HG02943 (cell line): ENCODE measurements around the gene ISY1.
A peak's percentile ranks its signal among the peaks of the same experiment; 100 is the strongest.
"Not testable (repeated sequence)": the region's sequence is repeated elsewhere in the genome, so short reads cannot be mapped to it uniquely, and the experiment has no call there.

Experiments
- ATAC-seq: cut with Tn5 transposase; IDR thresholded peaks from one replicate; pipeline ENCODE4 v1.9.1; 2021; ENCODE audit warnings: mild to moderate bottlenecking, low read depth, moderate library complexity; ENCODE audit not compliant: unreplicated experiment

ISY1 gene

DNA sequence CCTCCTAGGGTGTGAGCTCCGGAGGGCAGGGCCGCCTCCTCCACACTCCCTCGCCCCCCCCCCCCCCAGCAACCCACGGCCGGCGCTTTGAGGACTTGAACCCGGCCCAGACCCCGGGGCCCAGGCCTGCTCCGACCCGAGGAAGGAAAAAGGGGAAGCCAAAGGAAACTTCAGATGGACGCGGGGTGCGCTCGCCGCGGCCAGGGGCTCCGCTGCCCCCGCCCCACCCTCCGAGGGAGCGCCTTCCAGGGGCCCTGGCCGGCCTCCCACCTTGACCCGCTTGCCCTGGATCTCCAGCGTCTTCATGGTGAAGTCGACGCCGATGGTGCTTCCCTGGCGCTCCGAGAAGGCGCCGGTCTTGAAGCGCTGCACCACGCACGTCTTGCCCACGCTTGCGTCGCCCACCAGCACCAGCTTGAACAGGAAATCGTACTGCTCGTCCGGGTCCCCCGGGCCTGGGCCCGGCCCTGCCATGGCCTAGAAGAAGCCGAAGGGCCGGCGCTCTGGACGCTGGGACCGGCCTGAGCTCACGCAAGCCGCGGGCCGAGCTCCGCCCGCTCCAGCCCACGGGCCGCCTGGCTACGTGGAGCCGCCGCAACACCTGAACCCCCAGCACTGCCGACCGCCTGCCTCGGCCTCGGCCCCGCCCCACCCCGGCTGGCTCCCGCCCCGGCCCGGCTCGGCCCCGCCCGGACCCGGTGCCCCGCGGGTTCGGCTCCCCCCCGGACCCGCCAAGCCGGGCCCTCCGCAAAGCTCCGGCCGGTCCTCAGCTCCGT, 39.7 kb downstream of the ISY1 start:
- ATAC-seq = no peak

DNA sequence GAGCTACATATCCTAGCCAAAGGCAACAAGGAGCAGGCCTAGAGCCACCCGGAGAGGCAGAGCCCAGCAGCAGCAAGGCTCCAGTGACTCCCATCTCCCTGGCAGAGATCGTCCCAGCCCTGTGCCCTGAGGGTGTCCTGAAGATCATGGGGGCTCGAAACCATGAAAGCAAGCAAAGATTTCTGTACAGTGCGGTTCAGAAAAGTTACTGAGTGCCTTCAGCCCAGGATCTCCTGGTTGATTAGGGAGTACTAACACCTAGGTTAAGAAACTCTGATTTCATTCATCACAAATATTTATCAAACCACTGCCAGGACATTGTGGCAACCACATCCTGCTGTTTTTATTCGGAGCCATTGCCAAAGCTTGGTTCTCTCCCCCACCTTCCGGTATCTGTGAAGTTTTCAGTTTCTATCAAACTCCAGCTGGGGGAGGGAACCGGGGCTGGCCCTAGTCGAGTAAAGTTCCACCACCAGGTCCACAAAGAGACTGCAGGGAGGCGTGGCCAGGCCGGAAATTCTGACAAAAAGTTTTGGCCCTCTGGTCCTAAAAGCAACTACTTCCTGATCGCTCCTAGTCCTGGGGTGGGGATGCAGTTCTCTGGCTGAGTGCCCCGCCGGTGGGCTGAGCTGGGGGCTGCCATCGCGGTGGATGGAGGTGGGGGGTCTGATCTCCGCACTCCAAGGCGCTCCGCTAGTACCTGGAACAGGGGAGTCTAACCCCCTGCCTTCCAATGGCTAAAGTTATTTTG, 40.4 kb downstream of the ISY1 start:
- ATAC-seq = peak; percentile 64

DNA sequence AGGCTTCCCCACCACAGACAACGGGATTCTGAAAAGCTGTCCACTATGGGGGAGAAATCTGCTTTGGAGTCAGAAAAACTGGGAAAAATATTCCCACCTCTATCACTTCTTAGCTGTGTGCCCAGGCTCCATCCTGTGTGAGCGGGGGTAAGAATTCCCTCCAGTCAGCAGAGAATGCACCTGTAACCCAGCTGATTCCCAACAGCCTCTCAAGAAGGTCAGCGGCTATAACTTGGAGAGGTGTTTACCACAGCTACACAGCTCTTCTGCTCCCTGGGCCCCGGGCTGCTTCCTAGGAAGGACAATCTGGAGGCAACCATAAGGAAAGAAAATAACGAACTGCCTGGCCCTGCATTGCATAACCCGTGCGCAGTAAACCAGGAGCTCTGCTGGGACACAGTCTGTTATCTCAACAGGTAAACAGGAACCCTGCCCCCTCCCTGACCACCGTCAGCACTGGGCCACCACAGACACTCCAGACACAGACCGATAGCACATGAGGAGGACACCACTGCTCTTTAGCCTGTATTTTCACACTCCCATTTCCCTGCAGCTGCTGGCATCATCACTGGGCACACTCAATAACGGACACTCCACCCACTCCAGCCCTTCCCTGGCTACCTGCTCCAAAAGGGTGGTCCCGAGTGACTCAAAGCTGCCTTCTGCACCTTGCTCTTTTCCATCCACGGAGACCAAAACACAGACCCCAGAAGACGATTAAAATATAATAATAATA, 41.3 kb downstream of the ISY1 start:
- no peak for ATAC-seq

DNA sequence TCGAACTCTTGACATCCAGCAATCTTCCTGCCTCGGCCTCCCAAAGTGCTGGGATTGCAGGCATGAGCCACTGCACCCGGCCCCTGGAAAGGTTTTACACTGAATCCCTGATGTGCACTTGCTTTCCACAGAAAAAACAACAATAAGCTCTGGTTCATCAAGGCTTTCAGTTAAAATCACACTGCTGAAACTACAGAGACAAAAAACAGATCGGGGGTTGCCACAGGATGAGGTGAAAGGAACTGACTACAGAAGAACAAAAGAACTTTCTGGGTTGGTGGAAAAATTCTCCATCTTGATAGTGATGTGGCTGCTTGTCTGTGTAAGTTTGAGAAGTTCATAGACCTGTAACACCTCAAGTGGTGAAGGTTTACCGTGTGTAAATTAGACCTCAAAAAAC, 42.1 kb downstream of the ISY1 start:
- no peak for ATAC-seq

DNA sequence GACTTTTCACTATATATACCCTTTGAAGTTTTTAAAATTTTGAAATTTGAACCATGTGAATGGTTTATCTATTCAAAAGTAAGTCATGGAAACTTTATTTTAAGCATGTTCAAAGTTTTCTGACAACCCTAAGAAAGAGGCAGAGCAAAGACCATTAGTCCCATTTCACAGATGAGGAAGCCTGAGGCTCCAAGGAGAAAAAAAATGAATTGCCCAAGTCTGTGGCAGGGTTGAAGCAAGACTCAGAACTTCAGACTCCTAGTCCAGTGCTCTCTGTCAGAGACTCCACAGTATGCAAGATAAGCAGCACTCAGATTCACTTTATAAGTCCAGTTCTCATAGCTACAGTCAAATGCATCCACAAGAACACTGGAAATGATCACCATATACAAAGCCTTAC, 43.7 kb downstream of the ISY1 start:
- ATAC-seq = no peak

DNA sequence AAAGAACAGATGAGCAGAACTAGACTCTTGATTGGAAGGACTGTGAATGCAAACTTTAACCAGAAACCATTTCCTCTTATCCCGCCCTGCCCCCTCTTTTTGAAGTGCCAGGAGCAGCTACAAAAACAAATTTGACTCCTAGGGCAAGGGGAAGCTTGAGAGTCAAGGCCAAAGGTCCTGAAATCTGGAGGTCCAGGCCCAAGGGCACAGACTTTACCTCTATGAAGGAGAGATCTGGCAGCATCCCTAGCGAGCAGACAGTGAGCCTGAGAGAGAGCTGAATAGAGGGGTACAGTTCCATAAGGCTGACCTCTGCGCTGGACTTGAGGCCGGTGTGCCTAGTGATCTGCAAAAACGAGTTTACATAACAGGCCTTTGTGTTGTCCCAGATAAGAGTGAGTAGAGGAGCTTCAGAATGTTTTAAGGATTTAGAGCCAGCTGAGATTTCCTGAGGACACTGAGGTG, 44.3 kb downstream of the ISY1 start:
- no peak for ATAC-seq

DNA sequence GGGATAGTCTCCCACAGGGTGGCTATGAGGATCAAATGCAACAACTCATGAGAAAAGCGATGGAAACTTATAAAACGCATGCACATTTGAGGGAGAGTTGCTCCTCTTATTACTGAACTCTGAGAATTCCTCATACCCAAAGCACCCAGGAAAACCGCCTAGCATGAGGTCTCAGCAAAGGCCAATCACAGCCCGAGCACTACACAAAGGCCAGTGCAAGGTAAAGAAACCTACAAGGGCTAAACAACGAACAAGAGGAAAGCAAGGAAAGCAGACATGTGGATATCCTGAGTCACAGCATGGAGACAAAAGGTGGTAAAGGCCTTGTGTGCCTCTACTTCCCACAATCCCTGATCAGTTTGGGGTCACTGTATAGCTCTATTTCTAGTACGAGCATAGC, 46.4 kb downstream of the ISY1 start:
- no peak for ATAC-seq

DNA sequence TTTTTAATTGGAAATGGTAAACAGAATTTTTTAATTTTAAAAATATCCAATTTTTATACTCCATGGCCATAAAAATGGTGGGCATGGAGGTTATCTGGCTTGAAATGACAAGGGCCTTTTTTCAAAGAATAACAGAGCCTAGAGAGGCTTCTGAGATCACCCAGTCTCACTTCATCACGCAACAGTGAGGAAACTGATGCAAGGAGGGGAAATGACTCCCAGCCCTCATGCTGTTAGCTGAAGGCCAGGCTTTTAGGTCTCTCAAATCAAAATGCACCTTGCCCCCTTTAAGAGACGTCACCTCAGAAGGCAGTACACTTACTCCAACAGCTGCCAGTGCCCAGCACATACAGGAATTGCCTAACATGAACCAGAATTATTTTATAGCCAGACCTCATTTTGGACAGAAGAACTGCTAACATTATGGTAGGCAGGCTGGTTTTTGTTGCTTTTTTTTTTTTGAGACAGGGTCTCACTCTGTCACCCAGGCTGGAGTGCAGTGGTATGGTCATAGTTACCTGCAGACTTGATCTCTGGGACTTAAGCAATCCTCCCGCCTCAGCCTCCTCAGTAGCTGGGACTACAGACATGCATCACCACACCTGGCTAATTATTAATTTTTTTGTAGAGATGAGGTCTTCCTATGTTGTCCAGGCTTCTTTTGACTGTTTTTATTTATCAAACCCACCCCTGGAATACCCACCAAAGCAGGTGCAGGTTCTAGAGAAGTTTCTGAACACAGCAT, 48.4 kb downstream of the ISY1 start:
- ATAC-seq = no peak

DNA sequence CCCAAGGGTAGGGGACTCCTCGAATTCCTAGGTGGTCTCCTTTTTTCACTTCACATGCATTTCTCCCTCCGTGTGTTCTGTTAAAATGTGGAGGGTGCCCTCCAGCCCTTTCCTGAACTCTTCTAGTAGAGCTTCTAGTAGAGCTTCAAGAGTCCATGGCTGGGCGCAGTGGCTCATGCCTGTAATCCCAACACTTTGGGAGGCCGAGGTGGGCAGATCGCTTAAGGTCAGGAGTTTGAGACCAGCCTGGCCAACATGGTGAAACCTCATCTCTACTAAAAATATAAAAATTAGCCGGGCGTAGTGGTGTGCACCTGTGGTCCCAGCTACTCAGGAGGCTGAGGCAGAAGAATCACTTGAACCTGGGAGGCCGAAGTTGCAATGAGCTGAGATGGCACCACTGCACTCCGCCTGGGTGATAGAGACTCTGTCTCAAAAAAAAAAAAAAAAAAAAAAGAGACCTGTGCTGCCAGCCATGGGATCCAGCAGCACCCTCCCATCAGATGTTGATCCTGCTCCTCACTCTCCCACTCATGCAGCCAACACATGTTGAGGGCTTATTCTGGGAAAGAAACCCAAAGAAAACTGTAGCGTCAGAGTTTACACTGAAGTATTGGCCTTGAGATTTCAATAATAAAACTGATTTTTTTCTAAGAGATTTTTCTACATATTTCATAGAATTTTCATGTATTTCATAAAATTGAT, 49.6 kb downstream of the ISY1 start:
- ATAC-seq = not testable (repeated sequence)

DNA sequence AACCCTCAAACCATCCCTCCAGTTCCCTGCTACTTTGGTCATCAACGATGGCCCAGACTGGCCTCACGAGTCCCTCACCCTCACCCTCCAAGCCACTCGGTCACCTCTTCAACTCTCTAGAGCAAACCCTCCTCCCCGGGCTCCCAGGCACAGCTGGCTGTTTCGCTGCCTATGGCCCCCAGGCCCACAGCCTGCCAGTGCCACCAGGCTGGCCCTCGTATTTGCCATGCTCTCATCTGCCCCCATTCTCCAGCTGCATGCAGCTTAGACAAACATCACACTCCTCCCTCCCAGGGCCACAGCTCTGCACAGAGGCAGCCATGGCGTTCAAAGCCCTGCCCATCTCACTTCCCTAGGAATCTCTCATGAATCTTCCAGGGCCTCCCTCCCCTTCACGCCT, 53.1 kb downstream of the ISY1 start:
- ATAC-seq = no peak

DNA sequence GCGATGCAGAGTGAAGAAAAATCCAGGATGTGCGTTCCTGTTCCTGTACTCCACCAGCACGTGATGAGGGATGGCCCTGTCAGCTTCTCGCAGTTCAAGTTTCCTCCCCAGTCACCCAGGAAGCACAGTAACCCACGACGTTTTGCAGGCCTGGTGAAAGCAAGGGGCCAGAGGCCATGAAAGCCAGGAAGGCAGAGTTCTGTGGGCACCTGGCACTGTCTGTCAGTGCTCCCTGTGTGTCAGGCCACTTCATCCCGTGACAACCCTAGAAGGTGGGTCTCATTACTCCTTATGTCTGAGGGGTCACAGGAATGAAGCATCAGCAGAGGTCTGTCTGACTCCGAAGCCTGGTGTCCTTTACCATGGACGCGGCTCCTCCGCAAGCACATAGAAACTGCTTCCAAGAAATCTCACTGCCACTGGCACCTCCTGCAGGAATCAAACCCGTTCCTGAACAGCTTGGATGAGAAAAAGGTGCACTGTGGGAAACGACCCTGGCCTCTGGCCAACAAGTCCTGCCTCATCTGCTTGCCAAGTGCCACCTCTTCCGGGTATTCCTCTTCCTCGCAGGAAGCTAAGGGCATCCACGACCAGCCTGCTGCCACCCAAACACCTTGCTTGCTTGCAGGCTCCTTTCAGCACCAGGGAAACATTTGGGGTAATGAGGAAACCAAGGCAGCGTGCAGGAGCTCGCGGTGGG, 53.8 kb downstream of the ISY1 start:
- ATAC-seq = no peak

DNA sequence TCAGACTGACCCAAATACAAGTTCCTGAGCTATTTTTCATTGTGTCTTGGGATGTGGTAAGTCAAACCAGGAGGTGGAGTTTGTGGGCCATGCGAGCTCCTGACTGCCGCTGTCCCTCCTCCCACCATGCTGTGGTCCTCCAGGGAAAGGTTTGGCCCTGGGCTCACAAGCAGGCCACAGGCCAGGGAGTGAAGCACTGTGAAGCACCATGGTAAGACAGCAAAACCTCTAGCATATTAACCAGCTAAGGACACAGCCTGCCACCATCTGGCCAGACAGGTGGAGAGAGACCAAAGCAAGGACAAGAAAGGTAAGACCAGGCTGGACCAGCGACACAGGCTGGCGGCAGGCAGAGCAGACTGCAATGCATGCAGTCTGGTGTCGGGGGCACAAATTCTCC, 54.5 kb downstream of the ISY1 start:
- no peak for ATAC-seq

DNA sequence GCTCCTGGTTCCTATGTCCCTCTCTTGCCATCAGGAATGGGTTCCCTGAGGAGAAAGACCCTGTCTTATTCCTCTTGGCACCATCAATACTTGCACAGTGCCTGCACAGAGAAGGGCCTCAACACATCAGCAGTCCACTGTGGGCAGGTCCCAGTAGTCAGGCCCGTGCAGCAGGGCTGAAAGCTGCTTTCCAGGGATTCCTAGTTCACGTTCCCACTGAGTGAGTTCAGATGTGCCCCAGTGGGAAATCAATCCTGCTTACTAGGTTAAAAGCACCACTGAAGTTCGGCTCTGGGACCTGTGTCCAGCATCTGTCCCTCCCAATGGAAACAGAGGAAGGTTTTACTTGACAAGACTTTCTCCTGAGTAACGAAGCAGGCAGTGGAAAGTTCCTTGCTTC, 55.0 kb downstream of the ISY1 start:
- no peak for ATAC-seq

DNA sequence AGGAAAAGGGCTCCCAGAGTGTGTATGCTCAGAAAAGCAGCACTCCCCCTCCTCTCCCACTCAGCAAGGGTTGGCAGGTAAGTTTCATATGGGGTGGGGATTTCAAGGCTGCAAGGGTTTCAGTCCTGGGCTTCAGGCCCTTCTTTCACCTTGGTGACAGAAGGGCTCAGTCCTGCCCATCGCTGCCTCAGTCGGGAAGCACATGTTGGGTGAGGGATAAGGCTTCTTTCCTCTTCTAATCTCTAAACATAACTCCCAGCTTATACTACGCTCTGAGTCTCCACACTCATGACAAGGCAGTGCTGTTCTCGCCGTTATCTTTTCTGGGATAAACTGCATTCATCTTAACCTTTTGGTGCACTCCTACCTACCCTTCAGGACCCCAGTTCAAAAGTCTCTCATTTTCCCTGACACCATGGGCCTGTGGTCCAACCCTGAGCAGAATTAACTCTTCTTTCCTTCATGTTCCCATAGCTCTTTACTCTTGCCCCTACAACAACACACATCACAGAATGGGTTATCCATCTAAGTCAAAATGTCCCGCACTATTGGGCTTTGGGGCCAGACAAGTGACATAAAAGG, 56.3 kb downstream of the ISY1 start:
- no peak for ATAC-seq

DNA sequence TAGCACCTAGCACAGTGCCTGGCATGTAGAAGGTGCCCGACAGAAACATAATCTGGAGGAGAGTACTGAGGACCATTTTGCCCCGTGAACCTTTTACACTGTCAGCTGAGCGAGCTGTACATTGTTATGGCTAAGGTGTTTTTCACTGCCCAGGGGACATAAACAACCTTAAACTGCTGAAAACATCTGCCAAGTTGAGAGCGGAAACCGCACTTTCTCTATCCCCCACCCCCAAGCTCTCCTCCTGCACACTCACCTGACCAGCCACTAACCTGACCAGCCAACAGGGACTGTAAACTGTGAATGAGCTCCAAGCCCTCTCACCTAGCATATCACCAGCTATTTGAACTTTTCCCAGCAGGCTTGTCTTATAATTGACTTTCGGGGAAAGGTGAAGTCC, 56.8 kb downstream of the ISY1 start:
- no peak for ATAC-seq

DNA sequence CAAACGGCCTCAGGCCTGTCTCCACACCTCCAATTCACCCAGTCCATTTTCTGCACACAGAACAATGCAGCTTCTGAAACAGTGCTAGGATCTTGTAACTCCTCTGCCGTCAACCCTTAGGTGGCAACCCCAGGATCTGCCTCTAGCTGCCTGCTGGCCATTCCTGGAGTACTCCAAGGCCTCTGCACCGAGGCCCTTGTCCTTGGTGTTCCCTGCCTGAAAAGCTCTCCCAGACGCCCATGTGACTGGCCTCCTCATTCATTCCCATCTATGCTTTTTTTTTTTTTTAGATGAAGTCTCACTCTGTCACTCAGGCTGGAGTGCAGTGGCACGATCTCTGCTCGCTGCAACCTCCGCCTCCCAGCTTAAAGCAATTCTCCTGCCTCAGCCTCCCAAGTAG, 57.6 kb downstream of the ISY1 start:
- ATAC-seq = no peak

DNA sequence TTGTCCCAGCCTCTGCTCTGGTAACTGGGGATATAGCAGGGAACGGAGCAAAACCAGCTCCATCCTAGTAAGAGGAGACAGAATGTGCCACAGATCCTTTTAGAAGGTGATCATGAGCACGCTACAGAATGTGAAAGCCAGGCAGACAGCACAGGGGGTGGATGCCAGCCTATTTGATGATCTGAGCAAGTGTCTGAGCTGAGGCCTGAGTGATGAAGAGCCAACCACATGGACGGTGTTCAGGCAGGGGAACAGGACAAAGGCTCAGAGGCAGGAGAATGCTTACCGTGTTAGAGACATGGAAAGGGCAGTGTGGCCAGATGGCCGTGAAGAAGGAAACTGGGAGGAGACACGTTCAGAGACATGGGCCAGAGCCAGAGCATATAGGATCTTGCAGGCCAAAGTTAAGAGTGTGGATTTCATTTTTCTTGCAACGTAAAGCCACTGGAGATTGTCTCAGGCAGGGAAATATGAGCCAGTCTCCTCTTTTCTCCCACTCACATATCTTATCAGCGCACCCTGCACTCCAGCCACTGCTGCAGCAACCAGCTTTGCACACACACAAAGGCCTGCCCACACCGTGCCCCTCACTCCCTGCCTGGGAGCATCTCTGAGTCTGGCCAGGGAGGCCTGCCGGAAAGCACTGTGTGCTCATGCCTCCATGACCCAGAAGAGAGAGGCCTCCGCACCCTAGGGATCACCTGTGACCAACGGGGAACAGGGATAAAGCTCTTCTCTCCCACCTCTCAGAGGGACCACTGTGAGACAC, 59.3 kb downstream of the ISY1 start:
- no peak for ATAC-seq

DNA sequence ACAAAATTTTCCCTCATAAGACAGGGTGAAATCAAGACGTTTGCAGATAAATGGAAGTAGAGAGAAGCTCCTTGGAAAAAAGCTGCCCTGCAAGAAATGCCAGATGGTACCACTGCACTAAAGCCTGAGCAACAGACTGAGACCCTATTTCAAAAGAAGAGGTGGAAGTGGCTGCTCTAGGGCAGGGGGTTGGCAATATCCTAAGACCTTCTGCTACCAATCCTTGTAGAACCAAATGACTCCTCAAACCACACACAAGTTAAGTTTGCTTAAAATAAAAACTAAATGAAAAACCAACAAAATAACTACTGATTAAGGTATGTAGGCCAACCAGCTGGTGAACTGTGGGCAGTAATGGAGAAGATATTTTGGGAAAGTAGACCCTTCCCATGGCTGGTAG, 60.6 kb downstream of the ISY1 start:
- ATAC-seq = no peak
